ENCODE data around the gene DAB2IP.

Gene DAB2IP

GRCh38 chr9:121651295-121652020 lies at the start of gene DAB2IP:
TSS of gene DAB2IP (plus strand) at chr9:121651634. CDS start at chr9:121651776, 142 bp downstream.
- H3K4me2 ChIP-seq (ENCODE audit: low read length): peak within 1 kb of the TSS; percentile 58
- H3K79me2 ChIP-seq (ENCODE audit: control insufficient read depth, low read length): no peaks in the 10 kb centered on the region
- H3K27me3 ChIP-seq (ENCODE audit: control insufficient read depth, low read length): peaks cover 63% of the 10 kb centered on the region
- no peaks in the 10 kb centered on the region for H4K20me1 ChIP-seq (ENCODE audit: control insufficient read depth, insufficient read depth, low read depth, low read length)
- H3K9me2 ChIP-seq (replicated peaks; ENCODE audit: control insufficient read depth, low read length): no peaks in the 10 kb centered on the region
- TF ChIP-seq CTCF (IDR thresholded peaks at IDR 0.05; ENCODE audit: low read depth, low read length, poor library complexity, severe bottlenecking) (no peak), EZH2phosphoT487 (IDR thresholded peaks at IDR 0.05; ENCODE audit: borderline replicate concordance, low read length) (peak; percentile 61)
- H3K9me3 ChIP-seq (ENCODE audit: control insufficient read depth, insufficient read depth, low read length): no peaks in the 10 kb centered on the region
- H3F3A ChIP-seq (ENCODE audit: control insufficient read depth, insufficient read depth): no peaks in the 10 kb centered on the region
- H3K4me3 ChIP-seq (ENCODE audit: low read length): peak within 1 kb of the TSS; percentile 25; the same call in 1 of the 2 replicates
- H3K36me3 ChIP-seq (ENCODE audit: control insufficient read depth, low read length): no peaks in the 10 kb centered on the region
- peaks cover 3% of the 10 kb centered on the region; the same call in 1 of the 2 replicates for H3K4me1 ChIP-seq (ENCODE audit: control insufficient read depth, low read length)
- no peak within 1 kb of the TSS for H3K27ac ChIP-seq (ENCODE audit: low read depth, low read length)

GRCh38 chr9:121603028-121603427 lies 48.4 kb upstream of the DAB2IP start:
- H3K27ac ChIP-seq (ENCODE audit: low read depth, low read length): no peak overlapping the region
- peaks cover 2% of the 10 kb centered on the region; the same call in 1 of the 2 replicates for H3K4me1 ChIP-seq (ENCODE audit: control insufficient read depth, low read length)
- no peaks in the 10 kb centered on the region for H3K9me3 ChIP-seq (ENCODE audit: control insufficient read depth, insufficient read depth, low read length)
- no peaks in the 10 kb centered on the region for H3K9me2 ChIP-seq (replicated peaks; ENCODE audit: control insufficient read depth, low read length)
- no peaks in the 10 kb centered on the region for H3K79me2 ChIP-seq (ENCODE audit: control insufficient read depth, low read length)
- H3F3A ChIP-seq (ENCODE audit: control insufficient read depth, insufficient read depth): no peaks in the 10 kb centered on the region
- H3K36me3 ChIP-seq (ENCODE audit: control insufficient read depth, low read length): no peaks in the 10 kb centered on the region
- no peaks in the 10 kb centered on the region for H4K20me1 ChIP-seq (ENCODE audit: control insufficient read depth, insufficient read depth, low read depth, low read length)
- peaks cover 6% of the 10 kb centered on the region for H3K27me3 ChIP-seq (ENCODE audit: control insufficient read depth, low read length)
- TF ChIP-seq CTCF (IDR thresholded peaks at IDR 0.05; ENCODE audit: low read depth, low read length, poor library complexity, severe bottlenecking) (no peak), EZH2phosphoT487 (IDR thresholded peaks at IDR 0.05; ENCODE audit: borderline replicate concordance, low read length) (no peak)
- H3K4me2 ChIP-seq (ENCODE audit: low read length): no peak overlapping the region
- H3K4me3 ChIP-seq (ENCODE audit: low read length): no peak overlapping the region

- peaks cover 12% of the 10 kb centered on the region for H3K27me3 ChIP-seq (ENCODE audit: control insufficient read depth, low read length)
- H3K36me3 ChIP-seq (ENCODE audit: control insufficient read depth, low read length): no peaks in the 10 kb centered on the region
- H3K4me1 ChIP-seq (ENCODE audit: control insufficient read depth, low read length): peaks cover 5% of the 10 kb centered on the region; the same call in 1 of the 2 replicates
- no peaks in the 10 kb centered on the region for H3K79me2 ChIP-seq (ENCODE audit: control insufficient read depth, low read length)
- H3K4me3 ChIP-seq (ENCODE audit: low read length): no peak overlapping the region
- no peaks in the 10 kb centered on the region for H3K9me2 ChIP-seq (replicated peaks; ENCODE audit: control insufficient read depth, low read length)
- H3K27ac ChIP-seq (ENCODE audit: low read depth, low read length): no peak overlapping the region
- no peak overlapping the region for H3K4me2 ChIP-seq (ENCODE audit: low read length)
- no peaks in the 10 kb centered on the region for H4K20me1 ChIP-seq (ENCODE audit: control insufficient read depth, insufficient read depth, low read depth, low read length)
- H3F3A ChIP-seq (ENCODE audit: control insufficient read depth, insufficient read depth): no peaks in the 10 kb centered on the region
- TF ChIP-seq EZH2phosphoT487 (IDR thresholded peaks at IDR 0.05; ENCODE audit: borderline replicate concordance, low read length): no peak
- no peak for TF ChIP-seq CTCF (IDR thresholded peaks at IDR 0.05; ENCODE audit: low read depth, low read length, poor library complexity, severe bottlenecking)
- no peaks in the 10 kb centered on the region for H3K9me3 ChIP-seq (ENCODE audit: control insufficient read depth, insufficient read depth, low read length)
Observed at GRCh38 chr9:121604242-121604641, 47.2 kb upstream of the DAB2IP start.
